ENCODE measurements around the gene UBE2M.
"Not testable (repeated sequence)": the region's sequence is repeated elsewhere in the genome, so short reads cannot be mapped to it uniquely, and the experiment has no call there.

The UBE2M gene

DNA sequence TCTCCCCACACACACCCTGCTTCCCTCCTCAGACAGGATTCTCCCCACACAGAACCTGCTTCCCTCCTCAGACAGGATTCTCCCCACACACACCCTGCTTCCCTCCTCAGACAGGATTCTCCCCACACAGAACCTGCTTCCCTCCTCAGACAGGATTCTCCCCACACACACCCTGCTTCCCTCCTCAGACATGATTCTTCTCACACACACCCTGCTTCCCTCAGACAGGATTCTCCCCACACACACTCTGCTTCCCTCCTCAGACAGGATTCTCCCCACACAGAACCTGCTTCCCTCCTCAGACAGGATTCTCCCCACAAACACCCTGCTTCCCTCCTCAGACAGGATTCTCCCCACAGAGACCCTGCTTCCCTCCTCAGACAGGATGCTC lies 19.2 kb downstream of the UBE2M start:
- not testable (repeated sequence) for DNase-seq (ENCODE audit: low read depth in 2 of 2)

DNA sequence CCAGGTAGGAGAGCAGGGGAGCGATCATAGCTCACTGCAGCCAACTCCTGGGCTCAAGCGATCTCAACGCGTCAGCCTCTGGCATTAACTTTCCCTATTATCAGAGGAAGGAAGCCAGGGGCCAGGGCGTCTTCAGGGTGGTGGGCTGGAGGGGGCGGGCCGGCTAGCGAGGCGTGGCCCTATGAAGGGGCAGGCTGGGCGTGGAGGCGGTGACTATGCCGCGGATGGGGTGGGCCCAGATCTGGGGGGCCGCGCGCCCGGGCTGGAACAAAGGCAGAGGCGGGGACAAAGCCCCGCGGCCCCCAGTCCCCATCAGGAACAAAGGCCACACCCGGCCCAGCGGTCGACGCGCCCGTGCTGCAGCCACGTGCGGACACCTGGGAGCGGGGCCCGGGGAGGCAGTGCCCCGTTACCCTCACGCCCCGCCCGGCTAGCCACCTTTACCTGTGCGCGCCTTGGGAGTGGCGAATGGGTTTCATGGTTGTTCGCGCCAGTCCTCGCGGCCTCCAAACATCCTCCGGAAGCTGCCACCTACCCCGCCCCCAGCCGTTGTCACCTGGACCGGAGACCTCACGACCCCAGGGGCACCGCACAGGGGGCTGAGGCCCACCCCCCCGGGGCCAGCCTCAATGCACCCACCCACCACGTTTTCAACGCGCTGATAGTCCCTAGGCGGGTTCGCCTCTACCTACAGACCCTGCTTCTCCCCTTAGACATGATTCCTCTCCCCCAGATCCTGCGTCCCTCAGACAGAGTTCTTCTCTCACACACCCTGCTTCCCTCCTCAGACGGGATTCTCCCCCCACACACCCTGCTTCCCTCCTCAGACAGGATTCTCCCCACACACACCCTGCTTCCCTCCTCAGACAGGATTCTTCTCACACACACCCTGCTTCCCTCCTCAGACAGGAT lies 19.9 kb downstream of the UBE2M start:
- DNase-seq (ENCODE audit: low read depth in 2 of 2): no peak

DNA sequence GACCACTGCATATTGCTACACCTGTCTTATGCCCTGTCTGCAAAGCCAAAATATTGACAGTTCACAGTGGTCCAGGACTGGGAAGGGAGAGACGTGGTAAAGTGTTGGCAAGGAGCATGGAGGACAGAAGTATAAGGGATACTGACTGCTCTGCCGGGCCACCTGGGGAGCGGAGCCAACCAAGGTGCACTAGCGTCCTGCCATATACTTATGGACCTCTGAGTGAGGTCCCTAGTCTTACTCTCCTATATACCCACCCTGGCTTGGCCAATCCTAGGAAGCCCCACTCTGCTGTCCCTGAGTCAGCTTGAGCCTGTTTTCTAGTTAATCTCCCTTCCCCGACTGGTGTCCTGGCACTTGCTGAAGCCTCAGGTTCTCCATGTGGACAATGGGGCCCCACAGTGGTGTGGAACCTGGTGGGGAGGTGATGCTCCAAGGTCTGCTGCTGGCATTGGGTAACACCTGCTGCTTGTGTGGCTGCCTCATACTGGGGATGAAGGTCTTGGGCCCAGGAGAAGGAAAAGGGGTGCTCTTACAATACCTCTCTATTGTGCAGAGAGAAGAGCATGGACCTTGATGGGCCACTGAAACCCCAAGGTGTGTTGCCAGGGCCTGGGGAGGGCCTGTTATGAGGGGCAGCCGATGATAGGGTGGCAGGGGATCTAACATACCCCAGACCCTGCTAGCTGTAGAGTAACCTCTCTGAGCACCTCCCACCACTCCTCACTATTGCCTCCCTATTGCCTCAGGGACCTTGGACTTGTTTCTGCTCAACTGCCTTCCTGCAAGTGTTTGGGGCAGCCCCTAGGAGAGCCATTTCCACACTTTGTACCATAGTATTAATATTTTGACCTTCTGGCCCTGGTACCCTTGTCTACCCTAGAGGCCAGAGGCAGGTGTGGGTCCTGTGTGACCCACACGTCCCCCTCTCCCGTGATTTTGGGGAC lies 21.3 kb downstream of the UBE2M start:
- DNase-seq (ENCODE audit: low read depth in 2 of 2): no peak

DNA sequence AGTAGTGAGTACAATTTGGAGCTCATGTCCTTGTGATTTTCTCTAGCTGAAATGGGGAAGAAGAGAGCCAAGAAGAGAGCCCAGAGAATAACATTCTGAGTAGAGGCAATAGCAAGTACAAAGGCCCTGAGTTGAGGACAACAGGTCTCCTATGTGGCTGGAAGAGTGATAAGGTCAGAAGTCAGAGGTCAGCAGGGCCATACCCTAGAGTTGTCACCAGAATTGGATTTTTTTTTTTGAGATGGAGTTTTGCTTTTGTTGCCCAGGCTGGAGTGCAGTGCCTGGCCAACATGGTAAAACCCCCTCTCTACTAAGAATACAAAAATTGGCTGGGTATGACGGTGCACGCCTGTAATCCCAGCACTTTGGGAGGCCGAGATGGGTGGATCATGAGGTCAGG lies 22.6 kb downstream of the UBE2M start:
- DNase-seq (ENCODE audit: low read depth in 2 of 2): no peak

GRCh38 chr19:58531034-58531840 lies 27.2 kb downstream of the UBE2M start:
- DNase-seq (ENCODE audit: low read depth in 2 of 2): no peak

DNA sequence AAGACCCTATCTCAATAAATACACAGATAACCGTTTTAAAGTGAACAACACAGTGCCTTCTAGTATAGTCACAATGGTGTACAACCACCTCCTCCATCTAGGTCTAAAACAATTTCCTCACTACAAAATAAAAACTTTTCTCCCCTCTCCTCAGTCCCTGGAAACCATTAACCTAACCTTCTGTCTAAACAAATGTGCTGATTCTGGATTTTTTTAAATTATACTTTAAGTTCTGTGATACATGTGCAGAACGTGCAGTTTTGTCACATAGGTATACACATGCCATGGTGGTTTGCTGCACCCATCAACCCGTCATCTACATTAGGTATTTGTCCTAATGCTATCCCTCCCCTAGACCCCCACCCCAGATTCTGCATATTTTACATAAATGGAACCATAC lies 29.0 kb downstream of the UBE2M start:
- no peak for DNase-seq (ENCODE audit: low read depth in 2 of 2)

DNA sequence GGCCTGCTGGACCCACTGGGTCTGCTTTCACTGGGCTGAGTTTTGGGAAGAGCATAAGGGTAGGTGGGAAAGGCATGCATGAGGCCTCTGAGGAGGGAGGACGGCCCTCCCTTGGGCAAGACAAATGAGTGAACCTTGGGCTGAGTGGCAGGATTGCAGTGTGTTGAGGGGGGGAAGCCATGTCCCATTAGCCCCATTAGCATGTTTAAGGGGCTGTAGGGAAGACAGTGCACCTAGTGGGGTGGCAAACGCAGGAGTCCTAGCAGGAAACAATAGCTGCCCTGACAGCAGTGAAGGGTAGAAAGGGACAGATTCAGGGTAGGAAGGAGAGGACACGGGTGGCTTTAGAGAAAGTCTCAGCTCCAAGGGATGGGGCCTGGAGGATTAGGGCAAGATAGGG lies 35.7 kb downstream of the UBE2M start:
- DNase-seq (ENCODE audit: low read depth in 2 of 2): no peak

- no peak for DNase-seq (ENCODE audit: low read depth in 2 of 2)
These were observed 36.8 kb downstream of the UBE2M start for GRCh38 chr19:58521651-58522050.

DNA sequence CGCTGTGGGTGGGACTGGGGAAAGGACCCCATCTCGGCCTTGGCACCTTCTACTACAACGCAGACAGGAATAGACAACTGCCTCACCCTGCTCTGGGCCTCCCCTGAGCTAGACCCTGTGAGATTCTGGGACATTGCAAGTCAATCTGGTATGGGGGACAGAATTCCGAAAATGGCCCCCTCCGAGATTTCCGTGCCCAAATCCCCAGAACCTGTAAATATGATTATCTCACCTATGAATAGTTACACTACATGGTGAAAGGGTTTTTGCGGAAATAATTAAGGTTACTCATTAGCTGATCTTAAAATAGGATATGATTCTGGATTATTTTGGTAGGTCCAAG lies 38.2 kb downstream of the UBE2M start:
- DNase-seq (ENCODE audit: low read depth in 2 of 2): no peak

- peak; percentile 84 to 88 for DNase-seq (ENCODE audit: low read depth in 2 of 2)
These were observed 38.8 kb downstream of the UBE2M start, which contains the start of gene ZBTB45 for GRCh38 chr19:58519355-58520256. Gene ZBTB45, minus strand, starts transcription at chr19:58519810. Its CDS starts 2,137 bp downstream, at chr19:58517673.

GRCh38 chr19:58519087-58519354 lies 39.4 kb downstream of the UBE2M start:
- peak in 1 of 2 donors; percentile 43 for DNase-seq (ENCODE audit: low read depth in 2 of 2)

DNA sequence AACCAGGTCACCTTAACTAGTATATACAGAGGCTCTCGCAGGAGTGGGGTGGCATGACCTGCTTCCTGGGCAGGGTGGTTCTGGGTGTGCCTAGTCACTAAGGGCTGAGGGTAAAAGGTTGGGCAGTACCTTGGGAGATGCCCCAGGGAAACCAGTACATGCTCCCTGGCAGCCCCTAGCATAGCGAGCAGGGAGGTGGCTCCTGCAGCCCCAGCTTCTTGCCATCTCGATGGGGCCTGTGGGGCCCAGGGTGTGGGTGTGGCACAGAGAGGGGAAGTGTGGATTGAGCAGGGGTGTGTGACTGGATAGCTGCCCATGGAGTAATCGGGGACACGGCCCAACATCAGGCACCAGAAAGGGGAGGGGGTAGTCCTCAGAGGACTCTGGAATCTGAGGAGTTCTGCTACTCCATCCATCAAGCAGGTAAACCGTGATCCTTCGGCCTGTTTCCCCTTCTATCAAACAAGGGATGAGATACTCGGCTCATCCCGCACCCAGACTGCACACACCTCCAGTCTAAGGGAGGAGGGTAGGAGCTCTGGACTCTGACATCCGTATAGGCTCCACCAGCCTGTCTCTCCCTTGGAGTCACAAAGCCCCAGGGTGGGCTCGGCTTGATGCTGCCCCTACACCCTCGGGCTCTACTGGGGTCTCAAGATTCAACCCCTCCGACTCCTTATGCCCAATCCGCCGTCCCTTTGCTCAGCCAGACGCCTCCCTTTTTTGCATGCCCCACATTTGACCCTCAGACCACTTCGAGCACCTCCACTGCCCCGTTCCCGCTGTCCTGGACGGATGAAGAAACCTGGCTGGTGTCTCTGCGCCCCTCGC lies 39.9 kb downstream of the UBE2M start:
- DNase-seq (ENCODE audit: low read depth in 2 of 2): no peak

- DNase-seq (ENCODE audit: low read depth in 2 of 2): no peak
These were observed 41.2 kb downstream of the UBE2M start for GRCh38 chr19:58516964-58517833.

GRCh38 chr19:58516246-58516836 lies 42.1 kb downstream of the UBE2M start:
- DNase-seq (ENCODE audit: low read depth in 2 of 2): no peak

GRCh38 chr19:58515259-58515658 lies 43.2 kb downstream of the UBE2M start:
- DNase-seq (ENCODE audit: low read depth in 2 of 2): no peak

DNA sequence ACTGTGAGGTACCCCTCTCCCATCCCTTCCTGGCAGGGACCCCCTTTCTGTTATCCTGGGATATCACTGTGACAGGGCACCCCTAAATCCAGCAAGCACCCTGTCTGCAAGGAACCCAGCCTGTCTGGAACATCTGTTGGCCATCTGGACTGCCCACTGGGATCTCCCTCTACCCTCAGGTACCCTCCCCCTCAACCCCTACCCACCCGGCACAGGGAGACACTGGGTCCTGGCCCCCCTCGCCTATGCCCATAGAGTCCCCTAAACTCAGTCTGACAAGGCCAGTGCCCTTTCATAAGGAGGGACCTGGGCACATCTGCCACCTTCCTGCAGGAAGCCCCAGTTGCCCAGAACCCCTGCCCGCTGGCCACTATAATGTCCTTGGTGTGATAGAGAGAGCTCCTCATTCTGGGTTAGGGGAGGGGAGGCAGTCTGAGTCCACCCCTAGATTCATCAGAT lies 43.8 kb downstream of the UBE2M start:
- DNase-seq (ENCODE audit: low read depth in 2 of 2): no peak

DNA sequence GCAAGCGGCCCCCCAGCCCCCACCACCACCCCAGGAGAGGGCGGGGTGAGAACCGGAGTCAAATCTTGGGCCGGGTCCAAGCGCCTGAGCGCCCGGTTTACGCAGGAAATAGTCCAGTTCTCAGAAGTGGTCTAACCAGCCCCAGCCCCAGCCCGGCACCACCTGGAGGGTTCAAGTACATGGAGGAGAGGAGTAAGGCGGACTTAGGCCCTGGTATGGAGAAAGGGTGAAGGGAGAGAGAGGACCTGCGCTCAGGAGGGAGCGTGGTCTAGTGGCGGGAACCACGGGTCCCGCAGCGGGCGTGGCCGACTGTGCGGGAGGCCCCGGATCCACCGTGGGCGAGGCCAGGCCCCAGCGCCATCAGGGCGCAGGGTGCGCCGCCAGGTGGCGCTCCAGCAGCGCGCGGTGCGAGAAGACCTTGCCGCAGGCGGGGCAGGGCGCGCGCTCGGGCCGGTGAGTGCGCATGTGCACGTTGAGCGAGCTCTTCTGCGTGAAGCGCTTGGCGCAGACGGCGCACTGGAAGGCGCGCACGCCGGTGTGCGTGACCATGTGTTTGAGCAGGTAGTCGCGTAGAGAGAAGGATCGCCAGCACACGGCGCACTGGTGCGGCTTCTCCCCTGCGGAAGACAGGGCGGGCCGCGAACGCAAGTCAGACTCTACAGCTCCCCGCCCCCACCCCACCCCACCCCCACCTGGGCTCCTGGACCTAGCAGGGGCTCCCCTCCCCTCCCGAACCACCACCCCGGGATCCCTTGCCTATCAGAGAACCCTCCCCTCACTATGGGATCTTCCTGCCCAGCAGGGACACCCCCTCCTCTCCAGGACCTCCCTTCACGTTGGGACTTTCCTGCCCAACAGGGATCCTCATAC lies 44.5 kb downstream of the UBE2M start:
- DNase-seq (ENCODE audit: low read depth in 2 of 2): peak; percentile 94 to 95
